WERI-Rb-1 (cell line): Measurements from ENCODE around the gene PCYT1A.

Experiments
- DNase-seq: peaks from one replicate; pipeline ENCODE4 v3.0.0-alpha.2; 2020
- H3K27ac ChIP-seq: fragments of 250-450 bp; sonication (Bioruptor Pico); 2 replicates; pipeline ENCODE4 v1.5.1; 2020; ENCODE audit warnings: mild to moderate bottlenecking, moderate library complexity
- H3K27me3 ChIP-seq: fragments of 250-450 bp; sonication (Bioruptor Pico); 2 replicates; pipeline ENCODE4 v1.5.1; 2021; ENCODE audit warnings: mild to moderate bottlenecking, low read depth, moderate library complexity; ENCODE audit not compliant: insufficient read depth, severe bottlenecking
- H3K36me3 ChIP-seq: fragments of 250-450 bp; sonication (Bioruptor Pico); 2 replicates; pipeline ENCODE4 v1.5.1; 2020; ENCODE audit warnings: mild to moderate bottlenecking, moderate library complexity
- H3K4me3 ChIP-seq: 2 replicates; pipeline ENCODE4 v1.5.1; 2011; ENCODE audit warnings: low read depth, mild to moderate bottlenecking, control low read depth, low read length
- H3K9me3 ChIP-seq: fragments of 250-450 bp; sonication (Bioruptor Pico); 2 replicates; pipeline ENCODE4 v1.5.1; 2021; ENCODE audit warnings: mild to moderate bottlenecking, moderate library complexity; ENCODE audit not compliant: severe bottlenecking
- TF ChIP-seq, protein P1 (sequence below): IDR thresholded peaks from 2 replicates; pipeline ENCODE4 v1.5.1; 2011; ENCODE audit warnings: low read depth, mild to moderate bottlenecking, control low read depth, inconsistent platforms, low read length

The PCYT1A gene

DNA sequence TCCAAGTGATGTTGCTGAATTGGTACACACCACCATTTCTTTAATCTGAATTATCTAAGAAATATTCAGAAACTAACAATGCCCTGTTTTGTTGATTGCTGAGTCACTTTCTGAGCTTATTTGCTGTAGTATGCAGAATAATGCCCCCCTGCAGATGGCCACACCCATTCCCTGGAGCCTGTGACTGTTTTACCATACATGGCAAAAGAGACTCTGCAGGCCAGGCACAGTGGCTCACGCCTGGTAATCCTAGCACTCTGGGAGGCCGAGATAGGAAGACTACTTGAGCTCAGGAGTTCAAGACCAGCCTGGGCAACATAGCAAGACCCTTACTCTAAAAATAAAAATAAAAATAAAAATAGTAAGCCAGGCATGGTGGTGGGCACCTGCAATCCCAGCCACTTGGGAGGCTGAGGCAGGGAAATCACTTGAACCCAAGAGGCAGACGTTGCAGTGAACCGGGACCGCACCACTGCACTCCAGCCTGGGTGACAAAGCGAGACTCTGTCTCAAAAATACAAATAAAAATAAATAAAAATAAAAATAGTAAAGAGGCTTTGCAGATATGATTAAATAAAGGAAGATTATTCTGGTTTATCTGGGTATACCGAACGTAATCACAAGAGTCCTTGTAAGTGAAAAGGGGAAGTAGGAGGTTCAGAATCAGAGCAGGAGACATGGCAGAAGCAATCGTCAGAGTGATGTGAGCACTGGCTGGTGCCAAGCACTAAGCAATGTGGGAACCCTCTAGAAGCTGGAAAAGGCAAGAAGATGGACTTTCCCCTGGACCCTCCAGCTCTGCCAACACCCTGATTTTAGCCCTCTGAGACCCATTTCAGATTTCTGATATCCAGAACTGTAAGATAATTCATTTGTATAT lies 19.0 kb downstream of the PCYT1A start:
- no peaks in the 10 kb centered on the region for H3K9me3 ChIP-seq
- H3K36me3 ChIP-seq: no peaks in the 10 kb centered on the region
- no peak overlapping the region for H3K27ac ChIP-seq
- TF ChIP-seq, protein P1, sequence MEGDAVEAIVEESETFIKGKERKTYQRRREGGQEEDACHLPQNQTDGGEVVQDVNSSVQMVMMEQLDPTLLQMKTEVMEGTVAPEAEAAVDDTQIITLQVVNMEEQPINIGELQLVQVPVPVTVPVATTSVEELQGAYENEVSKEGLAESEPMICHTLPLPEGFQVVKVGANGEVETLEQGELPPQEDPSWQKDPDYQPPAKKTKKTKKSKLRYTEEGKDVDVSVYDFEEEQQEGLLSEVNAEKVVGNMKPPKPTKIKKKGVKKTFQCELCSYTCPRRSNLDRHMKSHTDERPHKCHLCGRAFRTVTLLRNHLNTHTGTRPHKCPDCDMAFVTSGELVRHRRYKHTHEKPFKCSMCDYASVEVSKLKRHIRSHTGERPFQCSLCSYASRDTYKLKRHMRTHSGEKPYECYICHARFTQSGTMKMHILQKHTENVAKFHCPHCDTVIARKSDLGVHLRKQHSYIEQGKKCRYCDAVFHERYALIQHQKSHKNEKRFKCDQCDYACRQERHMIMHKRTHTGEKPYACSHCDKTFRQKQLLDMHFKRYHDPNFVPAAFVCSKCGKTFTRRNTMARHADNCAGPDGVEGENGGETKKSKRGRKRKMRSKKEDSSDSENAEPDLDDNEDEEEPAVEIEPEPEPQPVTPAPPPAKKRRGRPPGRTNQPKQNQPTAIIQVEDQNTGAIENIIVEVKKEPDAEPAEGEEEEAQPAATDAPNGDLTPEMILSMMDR: no peak
- no peaks in the 10 kb centered on the region for H3K27me3 ChIP-seq
- no peak overlapping the region for H3K4me3 ChIP-seq
- DNase-seq: no peak

DNA sequence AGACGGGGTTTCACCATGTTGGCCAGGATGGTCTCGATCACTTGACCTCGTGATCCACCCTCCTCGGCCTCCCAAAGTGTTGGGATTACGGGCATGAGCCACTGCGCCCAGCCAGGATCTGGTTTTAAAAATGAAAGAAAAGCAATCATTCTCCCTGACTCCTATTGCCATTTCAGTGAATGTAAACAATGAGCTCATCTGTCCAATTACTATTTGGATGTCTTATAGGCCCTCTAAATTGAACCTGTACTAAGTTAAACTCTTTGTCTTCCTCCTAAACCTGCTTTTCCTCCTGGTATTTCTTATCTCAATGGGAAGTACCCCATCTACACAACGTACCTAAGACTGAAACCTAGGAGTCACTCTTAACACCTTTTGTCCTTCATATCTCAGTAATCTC lies 23.7 kb downstream of the PCYT1A start:
- no peaks in the 10 kb centered on the region for H3K36me3 ChIP-seq
- TF ChIP-seq, protein P1: no peak
- H3K27me3 ChIP-seq: no peaks in the 10 kb centered on the region
- DNase-seq: no peak
- H3K4me3 ChIP-seq: no peak overlapping the region
- no peak overlapping the region for H3K27ac ChIP-seq
- H3K9me3 ChIP-seq: no peaks in the 10 kb centered on the region

DNA sequence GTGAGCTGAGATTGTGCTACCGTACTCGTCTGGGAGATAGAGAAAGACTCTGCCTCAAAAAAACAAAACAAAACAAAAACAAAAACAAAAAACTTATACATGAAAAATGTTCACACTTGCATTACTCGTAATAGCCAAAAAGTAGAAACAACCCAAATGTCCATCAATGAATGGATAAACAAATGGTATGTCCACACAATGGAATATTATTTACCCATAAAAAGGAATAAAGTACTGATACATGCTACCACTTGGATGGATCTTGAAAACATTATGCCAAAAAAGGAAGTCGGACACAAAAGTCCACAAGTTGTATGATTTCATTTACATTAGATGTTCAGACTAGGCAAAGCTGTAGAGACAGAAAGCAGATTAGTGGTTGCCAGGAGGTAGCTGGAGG lies 26.7 kb downstream of the PCYT1A start:
- no peaks in the 10 kb centered on the region for H3K27me3 ChIP-seq
- TF ChIP-seq, protein P1: no peak
- no peaks in the 10 kb centered on the region for H3K9me3 ChIP-seq
- DNase-seq: no peak
- H3K36me3 ChIP-seq: no peaks in the 10 kb centered on the region
- H3K27ac ChIP-seq: no peak overlapping the region
- H3K4me3 ChIP-seq: no peak overlapping the region

DNA sequence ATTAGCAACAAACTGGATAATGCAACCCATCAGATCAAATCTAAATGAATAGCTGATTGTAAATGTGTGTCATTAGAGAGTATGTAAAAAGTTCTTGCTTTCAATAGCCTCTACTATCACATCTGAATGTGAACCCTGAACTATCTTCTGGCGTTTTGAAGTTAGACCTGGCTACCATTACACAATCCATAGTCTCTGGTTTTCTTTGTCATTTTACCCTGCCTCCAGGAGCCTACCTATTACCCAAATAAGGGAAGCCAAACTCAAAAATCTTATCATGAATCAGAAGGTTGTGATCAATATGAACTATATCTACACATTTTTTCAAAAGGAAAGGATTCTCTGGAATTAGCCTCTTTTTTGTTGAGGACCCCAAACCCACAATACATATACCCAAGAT lies 31.8 kb downstream of the PCYT1A start:
- Histone ChIP-seq H3K9me3 (no peaks in the 10 kb centered on the region), H3K36me3 (no peaks in the 10 kb centered on the region), H3K4me3 (no peak overlapping the region), H3K27me3 (no peaks in the 10 kb centered on the region), H3K27ac (no peak overlapping the region)
- no peak for DNase-seq
- TF ChIP-seq, protein P1: no peak

DNA sequence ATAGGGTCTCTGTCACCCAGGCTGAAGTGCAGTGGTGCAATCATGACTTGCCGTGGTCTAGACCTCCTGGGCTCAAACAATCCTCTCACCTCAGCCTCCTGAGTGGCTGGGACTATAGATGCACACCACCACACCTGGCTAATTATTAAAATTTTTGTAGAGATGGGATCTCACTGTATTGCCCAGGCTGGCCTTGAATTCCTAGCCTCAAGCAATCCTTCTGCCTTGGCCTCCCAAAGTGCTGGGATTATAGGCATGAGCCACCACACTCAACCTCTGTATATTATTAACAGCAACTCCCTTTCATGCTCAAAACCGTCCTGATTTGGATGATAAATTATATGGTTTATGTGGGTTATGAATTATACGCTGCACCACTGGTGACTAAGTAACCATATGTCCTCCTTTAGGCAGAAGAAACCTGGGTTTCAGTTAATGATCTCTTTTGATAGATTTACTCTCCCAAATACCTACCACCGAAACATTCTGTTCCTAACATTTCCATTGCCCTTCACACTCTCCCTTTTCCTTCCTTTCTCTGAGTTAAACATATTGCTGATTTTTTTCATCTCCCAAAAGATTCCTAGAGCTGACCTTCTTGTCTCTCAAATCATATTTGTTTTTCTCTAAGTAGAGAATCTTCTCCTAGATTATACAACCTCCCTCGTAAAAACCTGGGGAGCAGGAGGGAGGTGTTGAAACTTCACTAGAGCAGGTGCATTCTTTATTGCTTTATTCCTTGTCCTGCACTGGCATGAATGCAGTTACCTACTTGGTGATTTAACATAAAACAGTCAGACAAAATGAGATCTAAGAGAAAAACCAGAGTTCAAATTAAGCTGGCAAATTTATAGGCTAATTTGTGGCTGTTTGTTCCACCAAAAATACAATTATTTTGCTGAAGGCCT lies 32.9 kb downstream of the PCYT1A start:
- TF ChIP-seq, protein P1: no peak
- Histone ChIP-seq H3K4me3 (no peak overlapping the region), H3K27ac (no peak overlapping the region), H3K36me3 (no peaks in the 10 kb centered on the region), H3K9me3 (no peaks in the 10 kb centered on the region), H3K27me3 (no peaks in the 10 kb centered on the region)
- DNase-seq: no peak
